HG02943 (cell line): ENCODE data around the gene LDAF1.
"Not testable (repeated sequence)": the region's sequence is repeated elsewhere in the genome, so short reads cannot be mapped to it uniquely, and the experiment has no call there.

Experiments
- ATAC-seq: cut with Tn5 transposase; IDR thresholded peaks from one replicate; pipeline ENCODE4 v1.9.1; 2021; ENCODE audit warnings: mild to moderate bottlenecking, low read depth, moderate library complexity; ENCODE audit not compliant: unreplicated experiment

The LDAF1 gene

GRCh38 chr16:21161211-21161610, 2.7 kb downstream of the LDAF1 start:
- no peak for ATAC-seq

GRCh38 chr16:21162661-21163151, 4.2 kb downstream of the LDAF1 start:
- no peak for ATAC-seq

DNA sequence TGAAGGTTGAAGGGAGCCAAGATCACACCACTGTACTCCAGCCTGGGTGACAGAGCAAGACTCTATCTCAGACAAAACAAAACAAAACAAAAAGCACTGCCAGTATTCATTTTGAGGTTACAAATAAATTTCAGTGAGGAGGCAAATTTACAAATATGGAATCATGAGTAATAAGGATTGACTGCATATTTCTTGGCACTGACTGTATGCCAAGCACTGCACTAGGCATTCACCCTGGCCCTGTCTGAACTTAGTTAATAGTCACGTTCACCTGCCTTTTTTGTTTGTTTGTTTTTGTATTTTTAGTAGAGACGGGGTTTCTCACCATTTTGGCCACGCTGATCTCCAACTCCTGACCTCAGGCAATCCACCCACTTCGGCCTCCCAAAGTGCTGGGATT, 5.1 kb downstream of the LDAF1 start:
- no peak for ATAC-seq

DNA sequence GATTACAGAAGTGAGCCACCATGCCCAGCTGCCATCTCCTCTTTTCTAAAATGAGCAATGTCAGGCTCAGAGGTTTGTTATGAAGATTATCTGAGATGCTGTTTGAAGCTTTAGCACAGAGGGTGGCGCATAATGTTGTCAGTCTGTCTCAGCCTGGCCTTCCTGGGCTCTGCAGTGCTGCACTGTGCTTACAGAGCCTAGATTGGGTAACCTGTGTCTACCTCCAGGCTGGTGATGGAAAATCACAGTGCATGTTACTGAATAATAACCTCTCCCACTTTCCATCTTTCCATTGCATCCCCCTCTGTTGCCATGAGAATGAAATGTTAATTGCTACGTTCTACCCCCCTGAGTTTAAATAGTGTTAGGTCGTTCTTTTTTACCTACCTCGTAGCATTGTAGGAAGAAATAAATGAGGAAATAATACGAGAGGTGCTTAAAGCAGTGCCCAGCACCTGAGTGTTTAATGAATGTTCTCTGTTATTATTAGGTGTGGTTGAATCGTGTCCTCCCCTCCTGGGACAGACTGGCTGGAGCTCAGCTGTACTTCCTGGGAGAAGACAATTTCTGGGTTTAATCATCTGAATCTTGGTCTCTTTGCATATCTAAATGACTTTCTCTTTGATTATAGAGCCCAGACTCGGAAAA, 6.2 kb downstream of the LDAF1 start:
- no peak for ATAC-seq

DNA sequence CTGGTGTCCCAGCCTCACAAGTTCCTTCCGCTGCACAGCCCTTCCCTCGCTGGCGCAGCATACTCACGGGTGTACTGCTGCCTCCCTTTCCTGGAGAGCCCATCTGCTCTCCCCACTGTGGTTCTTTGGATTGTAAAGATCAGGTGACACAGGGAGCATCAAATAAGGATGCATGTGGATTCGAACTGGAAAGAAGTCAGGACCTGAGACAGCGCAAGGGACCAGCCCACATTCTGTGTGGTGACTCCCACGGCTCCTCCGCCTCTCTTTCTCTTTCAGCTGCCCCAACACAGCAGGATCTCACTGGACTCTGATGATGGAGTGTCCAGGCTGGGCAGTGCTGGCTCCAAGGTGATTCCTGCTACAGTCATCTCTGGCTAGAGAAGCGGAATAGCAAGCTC, 8.1 kb downstream of the LDAF1 start:
- ATAC-seq = no peak

DNA sequence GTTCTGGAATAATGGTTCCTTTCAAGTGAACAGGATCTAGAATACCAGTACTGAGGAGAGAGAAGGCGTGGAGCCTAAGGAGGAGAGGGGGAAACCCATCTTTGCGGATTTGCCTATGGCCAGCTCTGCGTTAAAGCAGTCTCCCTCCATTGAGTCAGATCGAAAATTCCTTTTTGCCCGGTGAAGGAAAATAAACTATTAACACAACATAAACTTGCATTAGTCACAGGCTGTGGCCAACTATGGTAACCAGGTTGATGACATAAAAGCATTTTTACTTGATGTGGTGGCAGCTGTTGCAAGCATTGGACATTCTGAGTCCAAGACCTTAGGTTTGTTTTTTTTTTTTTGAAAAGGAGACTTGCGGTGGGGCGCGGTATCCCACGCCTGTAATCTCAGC, 8.9 kb downstream of the LDAF1 start:
- no peak for ATAC-seq

GRCh38 chr16:21167929-21168602, 9.6 kb downstream of the LDAF1 start:
- no peak for ATAC-seq

GRCh38 chr16:21169249-21169981, 10.9 kb downstream of the LDAF1 start:
- ATAC-seq = no peak

GRCh38 chr16:21170116-21170515, 11.6 kb downstream of the LDAF1 start:
- ATAC-seq = not testable (repeated sequence)

DNA sequence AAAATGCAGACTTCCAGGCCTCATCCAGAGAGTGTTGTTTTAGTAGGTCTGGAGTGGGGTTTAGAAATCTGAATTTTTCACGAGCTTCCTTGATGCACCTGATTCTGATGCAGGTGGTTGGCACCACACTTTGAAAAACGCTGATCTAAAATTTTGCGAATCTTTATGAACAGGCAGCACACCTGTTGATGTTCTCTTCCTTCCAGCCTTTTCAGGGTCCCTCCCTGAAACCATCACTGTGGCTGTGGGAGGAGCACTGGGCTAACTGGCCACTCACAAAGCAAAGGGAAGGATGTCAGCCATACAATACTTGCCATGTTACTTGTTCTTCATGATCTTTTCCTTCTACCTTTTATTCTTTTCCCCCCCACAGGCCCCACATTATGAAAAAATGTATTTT, 14.2 kb downstream of the LDAF1 start:
- no peak for ATAC-seq

DNA sequence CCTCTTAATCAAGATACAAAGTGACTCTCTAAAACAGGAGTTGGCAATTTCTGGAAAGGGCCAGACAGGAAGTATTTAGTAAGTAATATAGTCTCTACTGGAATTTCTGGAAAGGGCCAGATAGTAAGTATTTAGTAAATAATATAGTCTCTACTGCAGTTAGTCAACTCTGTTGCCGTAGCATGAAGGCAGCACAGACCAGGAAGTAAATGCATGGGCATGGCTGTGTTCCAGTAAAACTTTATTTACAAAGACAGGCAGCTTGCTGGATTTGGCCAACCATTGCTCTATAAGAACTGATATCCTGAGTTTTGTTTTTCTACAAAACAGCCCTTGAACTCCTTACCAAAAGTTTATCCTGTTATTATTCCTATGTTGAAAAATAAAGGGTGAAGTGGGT, 16.9 kb downstream of the LDAF1 start:
- ATAC-seq = no peak

DNA sequence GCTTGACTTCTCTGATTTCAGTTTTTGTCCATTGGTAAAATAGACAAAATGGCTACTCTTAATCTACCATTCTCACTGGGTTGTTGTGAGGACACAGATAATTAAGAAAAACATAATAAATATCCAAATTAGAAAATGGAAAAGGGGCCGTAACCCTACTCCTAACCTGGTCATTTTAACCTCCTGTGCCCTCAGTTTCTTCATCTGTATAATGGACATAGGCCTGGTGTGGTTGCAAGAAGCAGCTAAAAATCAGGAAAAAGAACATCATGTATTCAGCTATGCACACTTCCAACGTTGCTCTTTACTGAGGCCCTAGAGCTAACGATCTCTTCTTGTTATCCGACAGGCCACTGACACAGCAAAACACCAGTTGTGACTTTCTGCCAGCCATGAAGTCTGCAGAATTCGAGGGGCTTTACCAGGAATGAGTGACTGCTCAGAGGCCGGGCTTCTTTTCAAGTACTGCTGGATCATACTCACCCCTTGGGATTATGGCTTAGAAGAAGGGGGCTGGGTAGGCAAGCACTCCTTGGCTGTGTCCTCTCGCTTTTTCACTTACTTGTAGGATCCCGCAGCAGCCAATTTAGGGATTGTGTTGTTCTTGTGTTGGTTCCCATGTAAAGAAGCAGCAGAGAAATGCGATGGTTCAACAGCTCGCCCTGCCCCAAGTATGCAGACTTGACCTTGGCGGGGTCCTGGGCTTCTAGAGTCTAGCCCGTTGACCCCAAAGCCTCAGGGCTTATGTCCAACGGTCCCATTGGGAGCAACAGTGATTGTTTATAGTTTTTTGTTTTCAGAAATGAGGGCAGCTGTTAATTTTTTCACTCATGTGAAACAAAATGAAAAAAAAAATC, 20.9 kb downstream of the LDAF1 start:
- no peak for ATAC-seq

- no peak for ATAC-seq
Observed at GRCh38 chr16:21179983-21180365, 21.5 kb downstream of the LDAF1 start.

GRCh38 chr16:21183995-21184394, 25.5 kb downstream of the LDAF1 start:
- no peak for ATAC-seq

- no peak for ATAC-seq
Observed at GRCh38 chr16:21184834-21185233, 26.4 kb downstream of the LDAF1 start.

DNA sequence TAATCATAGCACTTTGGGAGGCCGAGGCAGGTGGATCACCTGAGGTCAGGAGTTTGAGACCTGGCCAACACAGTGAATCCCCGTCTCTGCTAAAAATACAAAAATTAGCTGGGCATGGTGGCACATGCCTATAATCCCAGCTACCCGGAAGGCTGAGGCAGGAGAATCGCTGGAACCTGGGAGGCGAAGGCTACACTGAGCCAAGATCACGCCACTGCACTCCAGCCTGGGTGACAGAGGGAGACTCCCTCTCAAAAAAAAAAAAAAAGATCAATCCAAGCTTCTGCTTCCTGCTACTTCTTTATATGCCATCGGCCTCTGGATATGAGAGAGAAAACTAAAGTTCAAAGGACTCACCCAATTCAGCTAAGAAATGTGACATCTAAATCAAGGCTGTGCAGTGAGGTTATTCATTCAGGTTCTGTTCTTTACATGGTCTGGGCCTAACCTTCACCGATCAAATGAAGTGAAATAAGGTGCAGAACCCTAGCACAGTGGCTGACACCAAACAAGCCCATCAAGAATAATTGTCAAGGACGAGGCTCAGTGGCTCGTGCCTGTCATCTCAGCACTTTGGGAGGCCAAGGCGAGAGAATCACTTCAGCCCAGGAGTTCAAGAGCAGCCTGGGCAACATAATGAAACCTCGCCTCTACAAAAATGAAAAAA, 27.3 kb downstream of the LDAF1 start:
- ATAC-seq = no peak

GRCh38 chr16:21186326-21186691, 27.8 kb downstream of the LDAF1 start:
- no peak for ATAC-seq

DNA sequence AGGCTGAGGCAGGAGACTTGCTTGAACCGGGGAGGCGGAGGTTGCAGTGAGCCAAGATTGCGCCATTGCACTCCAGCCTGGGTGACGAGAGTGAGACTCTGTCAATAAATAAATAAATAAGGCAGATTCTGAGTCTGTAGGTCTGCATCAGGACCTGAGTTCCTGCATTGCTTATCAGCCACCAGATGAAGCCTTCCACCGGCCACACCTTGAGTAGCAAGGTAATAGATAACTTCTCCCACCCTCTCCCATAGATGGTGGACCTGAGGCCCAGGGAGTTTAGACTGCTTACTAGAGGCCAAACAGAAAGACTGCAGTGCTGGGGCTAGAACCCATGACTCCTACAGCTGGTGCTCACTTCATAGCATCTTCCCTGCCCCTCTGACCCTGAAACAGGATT, 30.8 kb downstream of the LDAF1 start:
- ATAC-seq = no peak

DNA sequence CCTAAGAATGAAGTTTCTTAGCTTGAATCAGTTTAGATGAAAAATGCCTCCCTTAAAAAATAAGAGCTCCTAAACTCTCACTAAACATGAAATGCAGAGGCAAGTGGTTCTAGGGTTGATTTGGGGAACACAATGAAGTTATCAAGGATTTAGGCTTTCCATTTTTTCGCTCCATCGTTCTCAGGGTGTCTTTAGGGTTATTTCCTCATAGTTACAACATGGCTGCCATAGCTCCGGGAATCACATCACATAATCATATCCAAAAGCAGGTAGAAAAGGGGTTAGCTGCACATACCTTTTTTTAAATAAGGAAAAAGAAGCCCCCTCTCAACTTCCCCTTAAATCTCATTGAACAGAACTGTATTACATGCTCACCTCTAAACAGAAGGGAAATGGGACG, 31.5 kb downstream of the LDAF1 start:
- no peak for ATAC-seq

GRCh38 chr16:21190599-21190998, 32.1 kb downstream of the LDAF1 start:
- ATAC-seq = no peak
